Neural cell (in vitro differentiated cells): Measurements from ENCODE around the gene CCDC107. TPM values are rescaled to one million over a fixed set of nuclear protein-coding genes. Genes with fewer than 3 reads are reported as not detected.

Experiments used
- H2AFZ ChIP-seq: fragments of 200-600, 300-800 bp; sonication (generic), shearing (Covaris generic); 2 replicates; pipeline ENCODE4 v1.6.0; 2014; ENCODE audit warnings: low read depth, mild to moderate bottlenecking, antibody characterized with exemption, low read length, moderate library complexity
- H3F3A ChIP-seq: fragments of 200-600 bp; shearing (Covaris generic); 2 replicates; pipeline ENCODE4 v1.6.1; 2016; ENCODE audit warnings: mild to moderate bottlenecking, moderate library complexity, mixed read lengths, antibody characterized with exemption, low read length; ENCODE audit not compliant: insufficient read depth, poor library complexity, severe bottlenecking
- H3K27ac ChIP-seq: fragments of 200-600, 300-800 bp; sonication (generic), shearing (Covaris generic); 2 replicates; pipeline ENCODE4 v1.5.1; 2014; ENCODE audit warnings: mild to moderate bottlenecking, low read length, moderate library complexity
- H3K27me3 ChIP-seq: fragments of 300-800, 200-600 bp; sonication (generic), shearing (Covaris generic); 2 replicates; pipeline ENCODE4 v1.6.0; 2014; ENCODE audit warnings: mild to moderate bottlenecking, low read depth, low read length, moderate library complexity; ENCODE audit not compliant: insufficient read depth
- H3K36me3 ChIP-seq: fragments of 300-800, 200-600 bp; sonication (generic), shearing (Covaris generic); 2 replicates; pipeline ENCODE4 v1.5.1; 2014; ENCODE audit warnings: mild to moderate bottlenecking, antibody characterized with exemption, low read length, moderate library complexity; ENCODE audit not compliant: insufficient read depth
- H3K4me2 ChIP-seq: fragments of 300-800, 200-600 bp; sonication (generic), shearing (Covaris generic); 2 replicates; pipeline ENCODE4 v1.6.0; 2014; ENCODE audit warnings: mild to moderate bottlenecking, low read length
- H3K4me3 ChIP-seq: fragments of 300-800, 200-600 bp; sonication (generic), shearing (Covaris generic); 2 replicates; pipeline ENCODE4 v1.5.1; 2014; ENCODE audit warnings: mild to moderate bottlenecking, low read length, moderate library complexity
- H3K79me2 ChIP-seq: fragments of 200-600 bp; shearing (Covaris generic); replicated peaks from 2 replicates; pipeline ENCODE4 v1.6.0; 2014; ENCODE audit warnings: mild to moderate bottlenecking, low read length, moderate library complexity; ENCODE audit not compliant: insufficient read depth
- H3K9ac ChIP-seq: fragments of 300-800, 200-600 bp; sonication (generic), shearing (Covaris generic); 2 replicates; pipeline ENCODE4 v1.6.1; 2016; ENCODE audit warnings: mild to moderate bottlenecking, low read length, mixed read lengths
- H3K9me2 ChIP-seq: fragments of 200-600 bp; shearing (Covaris generic); 2 replicates; pipeline ENCODE4 v1.6.1; 2016; ENCODE audit warnings: mild to moderate bottlenecking, low read length, mixed read lengths; ENCODE audit not compliant: insufficient read depth
- H3K9me3 ChIP-seq: fragments of 200-600, 300-800 bp; sonication (generic), shearing (Covaris generic); 2 replicates; pipeline ENCODE4 v1.6.1; 2016; ENCODE audit warnings: mild to moderate bottlenecking, mixed run types, low read length, moderate library complexity, mixed read lengths
- H4K20me1 ChIP-seq: fragments of 200-600 bp; shearing (Covaris generic); 2 replicates; pipeline ENCODE4 v1.6.1; 2016; ENCODE audit warnings: mild to moderate bottlenecking, mixed run types; ENCODE audit not compliant: insufficient read depth
- CTCF ChIP-seq: fragments of 450-650 bp; IDR thresholded peaks from 2 replicates; pipeline ENCODE4 v1.5.1; 2014; ENCODE audit warnings: antibody characterized with exemption, mild to moderate bottlenecking, moderate library complexity; ENCODE audit not compliant: poor library complexity, severe bottlenecking
- EP300 ChIP-seq: fragments of 450-650 bp; conservative IDR thresholded peaks from 2 replicates; pipeline ENCODE4 v1.6.1; 2014; ENCODE audit warnings: antibody characterized with exemption, mild to moderate bottlenecking, moderate library complexity; ENCODE audit not compliant: poor library complexity, severe bottlenecking
- EZH2 ChIP-seq: fragments of 200-600, 300-800 bp; shearing (Covaris generic), sonication (generic); IDR thresholded peaks from 2 replicates; pipeline ENCODE4 v1.6.1; 2014; ENCODE audit warnings: antibody characterized with exemption, low read length, borderline replicate concordance, mild to moderate bottlenecking; ENCODE audit not compliant: insufficient read depth, poor library complexity, severe bottlenecking
- MXI1 ChIP-seq: fragments of 450-650 bp; conservative IDR thresholded peaks from 2 replicates; pipeline ENCODE4 v1.6.1; 2014; ENCODE audit warnings: antibody characterized with exemption, mild to moderate bottlenecking; ENCODE audit not compliant: poor library complexity, severe bottlenecking
- POLR2AphosphoS5 ChIP-seq: IDR thresholded peaks from 2 replicates; pipeline ENCODE4 v1.6.1; 2012
- RAD21 ChIP-seq: fragments of 450-650 bp; conservative IDR thresholded peaks from 2 replicates; pipeline ENCODE4 v1.6.1; 2014; ENCODE audit warnings: antibody characterized with exemption, mild to moderate bottlenecking, moderate library complexity
- REST ChIP-seq: IDR thresholded peaks from 2 replicates; pipeline ENCODE4 v1.6.1; 2012; ENCODE audit warnings: borderline replicate concordance
- SMC3 ChIP-seq: fragments of 450-650 bp; conservative IDR thresholded peaks from 2 replicates; pipeline ENCODE4 v1.6.1; 2014; ENCODE audit warnings: antibody characterized with exemption, mild to moderate bottlenecking, moderate library complexity; ENCODE audit not compliant: poor library complexity
- TAF1 ChIP-seq: IDR thresholded peaks from 2 replicates; pipeline ENCODE4 v1.6.1; 2012; ENCODE audit warnings: low read depth
- polyA plus RNA-seq: library from polyadenylated mRNA; depleted of rRNA; stranded (reverse); fragments of >200 nt; gene quantifications from 2 replicates; pipeline ENCODE4 v1.2.3, GENCODE V29; 2014

CCDC107 gene
- polyA plus RNA-seq, 1 donor from 2014 or later, result 41.4 TPM

GRCh38 chr9:35685506-35685905 is 27.4 kb downstream of the CCDC107 start:
- Histone ChIP-seq H3K9me2 (no peaks in the 10 kb centered on the region), H3K27ac (no peak overlapping the region), H3K36me3 (no peaks in the 10 kb centered on the region), H4K20me1 (no peaks in the 10 kb centered on the region), H3K9me3 (no peaks in the 10 kb centered on the region), H3K79me2 (no peaks in the 10 kb centered on the region), H3K4me3 (no peak overlapping the region), H2AFZ (no peak overlapping the region), H3K4me2 (no peak overlapping the region), H3K27me3 (peaks cover 16% of the 10 kb centered on the region), H3F3A (no peaks in the 10 kb centered on the region), H3K9ac (no peak overlapping the region)
- TF ChIP-seq SMC3 (no peak), CTCF (no peak), TAF1 (no peak), POLR2AphosphoS5 (no peak), RAD21 (no peak), MXI1 (no peak), EP300 (no peak), EZH2 (no peak), REST (no peak)

GRCh38 chr9:35686222-35687203 is 28.4 kb downstream of the CCDC107 start:
- H3K27me3 ChIP-seq, result peaks cover 26% of the 10 kb centered on the region
- H3K9ac ChIP-seq, result no peak overlapping the region
- no peak overlapping the region for H3K27ac ChIP-seq
- no peaks in the 10 kb centered on the region for H3K36me3 ChIP-seq
- TF ChIP-seq RAD21 (no peak), POLR2AphosphoS5 (no peak), MXI1 (no peak), EP300 (no peak), TAF1 (no peak), REST (no peak), SMC3 (no peak), CTCF (no peak), EZH2 (no peak)
- no peaks in the 10 kb centered on the region for H4K20me1 ChIP-seq
- no peak overlapping the region for H3K4me2 ChIP-seq
- no peaks in the 10 kb centered on the region for H3K9me2 ChIP-seq
- H3K79me2 ChIP-seq, result no peaks in the 10 kb centered on the region
- no peak overlapping the region for H3K4me3 ChIP-seq
- H3F3A ChIP-seq, result no peaks in the 10 kb centered on the region
- no peaks in the 10 kb centered on the region for H3K9me3 ChIP-seq
- no peak overlapping the region for H2AFZ ChIP-seq
